ENCODE data around the gene PVR.

Gene PVR

DNA sequence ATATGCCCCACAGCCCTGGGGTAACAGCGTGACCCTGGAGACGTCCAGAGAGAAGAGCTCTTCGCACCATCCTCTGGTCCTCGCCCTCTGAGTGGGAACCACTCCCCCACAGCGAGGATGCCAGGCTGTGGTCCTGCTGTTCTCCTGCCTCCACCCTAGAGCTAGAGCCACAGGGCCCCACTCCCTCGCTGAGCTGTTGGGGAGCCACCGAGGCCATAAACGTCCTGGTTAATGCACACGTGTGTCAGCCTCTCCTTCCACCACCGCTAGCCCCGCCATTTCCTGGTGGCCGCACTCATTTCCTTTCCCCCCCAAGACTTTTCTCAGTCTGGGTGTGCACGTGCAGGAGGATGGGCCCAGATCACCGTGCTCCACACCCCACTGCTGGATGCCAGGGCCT is 66.8 kb downstream of the PVR start:
- no peak for DNase-seq (ENCODE audit: low read depth, low spot score)
- H3K9ac ChIP-seq (ENCODE audit: insufficient read length, low read depth) = no peak overlapping the region
- H3K27me3 ChIP-seq (ENCODE audit: insufficient read depth, insufficient read length) = no peaks in the 10 kb centered on the region
- H3K4me1 ChIP-seq (ENCODE audit: insufficient read depth, insufficient read length) = no peaks in the 10 kb centered on the region
- H3K36me3 ChIP-seq (ENCODE audit: insufficient read depth, insufficient read length, low read length) = no peaks in the 10 kb centered on the region
- H3K9me3 ChIP-seq (ENCODE audit: insufficient read depth, low read length) = peaks cover 12% of the 10 kb centered on the region; the same call in 1 of the 2 replicates
- no peak overlapping the region for H3K4me3 ChIP-seq (ENCODE audit: insufficient read length, low read depth)
- no peak for TF ChIP-seq ZNF274 (IDR thresholded peaks at IDR 0.05; ENCODE audit: low read depth, low read length)
- TF ChIP-seq SUZ12 (IDR thresholded peaks at IDR 0.05; ENCODE audit: extremely low read depth, insufficient read depth, insufficient read length) = no peak
- TF ChIP-seq YY1 (IDR thresholded peaks at IDR 0.05; ENCODE audit: insufficient read depth, insufficient read length) = no peak

DNA sequence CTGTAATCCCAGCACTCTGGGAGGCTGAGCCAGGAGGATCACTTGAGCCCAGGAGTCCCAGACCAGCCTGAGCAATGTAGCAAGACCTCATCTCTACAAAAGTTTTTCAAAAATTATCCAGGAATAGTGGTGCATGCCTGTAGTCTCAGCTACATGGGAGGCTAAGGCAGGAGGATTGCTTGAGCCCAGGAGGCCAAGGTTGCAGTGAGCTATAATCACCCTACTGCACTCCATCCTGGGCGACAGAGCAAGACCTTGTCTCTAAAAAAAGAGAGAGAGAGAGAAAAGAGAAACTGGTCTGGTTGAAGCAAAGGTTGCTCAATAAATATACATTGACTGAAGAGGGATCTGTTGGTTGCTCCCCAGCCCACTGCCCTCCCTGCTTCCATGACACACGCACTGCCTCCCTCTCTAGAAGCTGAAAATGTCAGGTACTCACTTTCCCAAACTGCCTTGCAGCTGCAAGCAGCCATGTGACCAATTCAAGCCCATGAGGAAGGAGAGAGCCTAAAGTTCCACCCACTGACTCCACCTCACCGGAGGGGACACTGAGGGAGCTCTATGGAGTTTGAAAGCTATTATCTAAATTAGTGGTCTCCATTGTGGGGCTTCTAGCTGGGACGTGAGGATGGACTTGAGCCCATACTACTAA is 69.3 kb downstream of the PVR start:
- Histone ChIP-seq H3K9me3 (ENCODE audit: insufficient read depth, low read length) (peaks cover 16% of the 10 kb centered on the region; the same call in 1 of the 2 replicates), H3K4me1 (ENCODE audit: insufficient read depth, insufficient read length) (no peaks in the 10 kb centered on the region), H3K9ac (ENCODE audit: insufficient read length, low read depth) (no peak overlapping the region), H3K36me3 (ENCODE audit: insufficient read depth, insufficient read length, low read length) (no peaks in the 10 kb centered on the region), H3K4me3 (ENCODE audit: insufficient read length, low read depth) (no peak overlapping the region), H3K27me3 (ENCODE audit: insufficient read depth, insufficient read length) (no peaks in the 10 kb centered on the region)
- no peak for DNase-seq (ENCODE audit: low read depth, low spot score)
- no peak for TF ChIP-seq YY1 (IDR thresholded peaks at IDR 0.05; ENCODE audit: insufficient read depth, insufficient read length)

All from NT2/D1 (cell line).